GM19239 (cell line): ENCODE results near the gene NOL4L.
"Not testable (repeated sequence)": the region's sequence is repeated elsewhere in the genome, so short reads cannot be mapped to it uniquely, and the experiment has no call there.

Experiments used
- DNase-seq: peaks from one replicate; pipeline ENCODE4 v3.0.0; 2011; ENCODE audit warnings: low spot score; ENCODE audit not compliant: insufficient read length
- FAIRE-seq: peaks from 2 replicates; lab custom pipeline; 2011; peaks lifted over from hg19 to GRCh38; lab: Jason Lieb, UNC

Gene NOL4L

GRCh38 chr20:32597714-32598113 lies 12.6 kb upstream of the NOL4L start:
- FAIRE-seq (no peak), DNase-seq (no peak)

GRCh38 chr20:32596681-32597252 lies 11.6 kb upstream of the NOL4L start:
- FAIRE-seq (no peak), DNase-seq (no peak)

GRCh38 chr20:32595143-32595542 lies 10.0 kb upstream of the NOL4L start:
- no peak for FAIRE-seq
- no peak for DNase-seq

GRCh38 chr20:32594669-32595068 lies 9.5 kb upstream of the NOL4L start:
- not testable (repeated sequence) for FAIRE-seq, DNase-seq

- DNase-seq (no peak), FAIRE-seq (no peak)
Measured at GRCh38 chr20:32594204-32594603, 9.1 kb upstream of the NOL4L start.

- FAIRE-seq, DNase-seq: not testable (repeated sequence)
Measured at GRCh38 chr20:32592616-32593015, 7.5 kb upstream of the NOL4L start.

GRCh38 chr20:32592022-32592421 lies 6.9 kb upstream of the NOL4L start:
- no peak for FAIRE-seq
- no peak for DNase-seq

GRCh38 chr20:32589769-32590168 lies 4.6 kb upstream of the NOL4L start:
- FAIRE-seq (no peak), DNase-seq (no peak)

GRCh38 chr20:32589256-32589655 lies 4.1 kb upstream of the NOL4L start:
- FAIRE-seq = no peak
- no peak for DNase-seq

- FAIRE-seq = no peak
Measured at GRCh38 chr20:32588040-32588439, 2.9 kb upstream of the NOL4L start.

GRCh38 chr20:32586291-32586690 lies 1.2 kb upstream of the NOL4L start:
- FAIRE-seq = no peak
- DNase-seq = no peak

More at GRCh38 chr20:32588040-32588439, 2.9 kb upstream of the NOL4L start:
- no peak for DNase-seq

- FAIRE-seq (no peak), DNase-seq (no peak)
Measured at GRCh38 chr20:32585586-32586127, 524 bp upstream of the NOL4L start.

- DNase-seq (no peak), FAIRE-seq (no peak)
Measured at GRCh38 chr20:32583581-32584070, 1.5 kb downstream of the NOL4L start.

- FAIRE-seq = no peak
- DNase-seq = no peak
Measured at GRCh38 chr20:32582659-32583580, 2.2 kb downstream of the NOL4L start.

GRCh38 chr20:32581839-32582658 lies 3.1 kb downstream of the NOL4L start:
- FAIRE-seq = no peak

GRCh38 chr20:32580970-32581838 lies 3.9 kb downstream of the NOL4L start:
- FAIRE-seq (no peak), DNase-seq (no peak)

More at GRCh38 chr20:32581839-32582658, 3.1 kb downstream of the NOL4L start:
- DNase-seq = no peak

GRCh38 chr20:32580219-32580969 lies 4.7 kb downstream of the NOL4L start:
- FAIRE-seq = no peak
- no peak for DNase-seq

- no peak for DNase-seq
- no peak for FAIRE-seq
Measured at GRCh38 chr20:32578840-32579390, 6.2 kb downstream of the NOL4L start.
